ENCODE measurements around the gene SLC35G4.
"Not testable (repeated sequence)": the region's sequence is repeated elsewhere in the genome, so short reads cannot be mapped to it uniquely, and the experiment has no call there.

Gene SLC35G4

GRCh38 chr18:11614981-11615380 lies 5.6 kb downstream of the SLC35G4 start:
- H3K4me1 ChIP-seq (ENCODE audit: insufficient read depth, low read length); H3K9me3 ChIP-seq (ENCODE audit: insufficient read depth, low read depth, low read length); H3K4me3 ChIP-seq (ENCODE audit: low read length); H3K27me3 ChIP-seq (ENCODE audit: insufficient read depth, low read length); H3K9ac ChIP-seq (ENCODE audit: low read depth, low read length); H3K27ac ChIP-seq (ENCODE audit: low read length); H3K36me3 ChIP-seq (ENCODE audit: insufficient read depth, low read depth, low read length): not testable (repeated sequence)

GRCh38 chr18:11647310-11647709 lies 37.9 kb downstream of the SLC35G4 start:
- H3K9me3 ChIP-seq (ENCODE audit: insufficient read depth, low read depth, low read length); H3K4me3 ChIP-seq (ENCODE audit: low read length); H3K27me3 ChIP-seq (ENCODE audit: insufficient read depth, low read length); H3K27ac ChIP-seq (ENCODE audit: low read length); H3K4me1 ChIP-seq (ENCODE audit: insufficient read depth, low read length); H3K36me3 ChIP-seq (ENCODE audit: insufficient read depth, low read depth, low read length); H3K9ac ChIP-seq (ENCODE audit: low read depth, low read length): not testable (repeated sequence)

GRCh38 chr18:11647804-11648203 lies 38.4 kb downstream of the SLC35G4 start:
- not testable (repeated sequence) for H3K4me3 ChIP-seq (ENCODE audit: low read length)

GRCh38 chr18:11649839-11650238 lies 40.4 kb downstream of the SLC35G4 start:
- no peaks in the 10 kb centered on the region for H3K4me1 ChIP-seq (ENCODE audit: insufficient read depth, low read length)
- H3K27me3 ChIP-seq (ENCODE audit: insufficient read depth, low read length): peaks cover 12% of the 10 kb centered on the region
- H3K9ac ChIP-seq (ENCODE audit: low read depth, low read length): no peak overlapping the region
- H3K27ac ChIP-seq (ENCODE audit: low read length): no peak overlapping the region
- peaks cover 7% of the 10 kb centered on the region for H3K9me3 ChIP-seq (ENCODE audit: insufficient read depth, low read depth, low read length)
- H3K4me3 ChIP-seq (ENCODE audit: low read length): no peak overlapping the region
- H3K36me3 ChIP-seq (ENCODE audit: insufficient read depth, low read depth, low read length): no peaks in the 10 kb centered on the region

More at GRCh38 chr18:11647804-11648203, 38.4 kb downstream of the SLC35G4 start:
- not testable (repeated sequence) for H3K27ac ChIP-seq (ENCODE audit: low read length); H3K36me3 ChIP-seq (ENCODE audit: insufficient read depth, low read depth, low read length); H3K9ac ChIP-seq (ENCODE audit: low read depth, low read length); H3K9me3 ChIP-seq (ENCODE audit: insufficient read depth, low read depth, low read length); H3K27me3 ChIP-seq (ENCODE audit: insufficient read depth, low read length); H3K4me1 ChIP-seq (ENCODE audit: insufficient read depth, low read length)

- Histone ChIP-seq H3K9me3 (ENCODE audit: insufficient read depth, low read depth, low read length) (peaks cover 7% of the 10 kb centered on the region), H3K27me3 (ENCODE audit: insufficient read depth, low read length) (peaks cover 16% of the 10 kb centered on the region), H3K27ac (ENCODE audit: low read length) (no peak overlapping the region), H3K9ac (ENCODE audit: low read depth, low read length) (no peak overlapping the region), H3K4me1 (ENCODE audit: insufficient read depth, low read length) (no peaks in the 10 kb centered on the region), H3K36me3 (ENCODE audit: insufficient read depth, low read depth, low read length) (no peaks in the 10 kb centered on the region), H3K4me3 (ENCODE audit: low read length) (no peak overlapping the region)
Measured at GRCh38 chr18:11651899-11652298, 42.5 kb downstream of the SLC35G4 start.

- H3K4me1 ChIP-seq (ENCODE audit: insufficient read depth, low read length): no peaks in the 10 kb centered on the region
- peaks cover 5% of the 10 kb centered on the region for H3K9me3 ChIP-seq (ENCODE audit: insufficient read depth, low read depth, low read length)
- H3K9ac ChIP-seq (ENCODE audit: low read depth, low read length): no peak overlapping the region
- H3K4me3 ChIP-seq (ENCODE audit: low read length): no peak overlapping the region
- peaks cover 16% of the 10 kb centered on the region for H3K27me3 ChIP-seq (ENCODE audit: insufficient read depth, low read length)
- no peak overlapping the region for H3K27ac ChIP-seq (ENCODE audit: low read length)
- no peaks in the 10 kb centered on the region for H3K36me3 ChIP-seq (ENCODE audit: insufficient read depth, low read depth, low read length)
Measured at GRCh38 chr18:11653521-11653920, 44.1 kb downstream of the SLC35G4 start.

GRCh38 chr18:11654736-11655605 lies 45.6 kb downstream of the SLC35G4 start:
- Histone ChIP-seq H3K4me3 (ENCODE audit: low read length) (peak overlapping the region; percentile 31; the same call in 1 of the 2 replicates), H3K27me3 (ENCODE audit: insufficient read depth, low read length) (peaks cover 16% of the 10 kb centered on the region), H3K9ac (ENCODE audit: low read depth, low read length) (no peak overlapping the region), H3K27ac (ENCODE audit: low read length) (no peak overlapping the region), H3K9me3 (ENCODE audit: insufficient read depth, low read depth, low read length) (no peaks in the 10 kb centered on the region), H3K4me1 (ENCODE audit: insufficient read depth, low read length) (no peaks in the 10 kb centered on the region), H3K36me3 (ENCODE audit: insufficient read depth, low read depth, low read length) (no peaks in the 10 kb centered on the region)

GRCh38 chr18:11655606-11655932 lies 46.2 kb downstream of the SLC35G4 start:
- H3K9me3 ChIP-seq (ENCODE audit: insufficient read depth, low read depth, low read length): no peaks in the 10 kb centered on the region
- H3K9ac ChIP-seq (ENCODE audit: low read depth, low read length): no peak overlapping the region
- peak overlapping the region; percentile 31; the same call in 1 of the 2 replicates for H3K4me3 ChIP-seq (ENCODE audit: low read length)
- no peak overlapping the region for H3K27ac ChIP-seq (ENCODE audit: low read length)
- H3K4me1 ChIP-seq (ENCODE audit: insufficient read depth, low read length): no peaks in the 10 kb centered on the region
- H3K27me3 ChIP-seq (ENCODE audit: insufficient read depth, low read length): peaks cover 16% of the 10 kb centered on the region
- no peaks in the 10 kb centered on the region for H3K36me3 ChIP-seq (ENCODE audit: insufficient read depth, low read depth, low read length)

GRCh38 chr18:11657152-11657551 lies 47.8 kb downstream of the SLC35G4 start:
- Histone ChIP-seq H3K27ac (ENCODE audit: low read length) (no peak overlapping the region), H3K36me3 (ENCODE audit: insufficient read depth, low read depth, low read length) (no peaks in the 10 kb centered on the region), H3K9ac (ENCODE audit: low read depth, low read length) (no peak overlapping the region), H3K4me1 (ENCODE audit: insufficient read depth, low read length) (no peaks in the 10 kb centered on the region), H3K27me3 (ENCODE audit: insufficient read depth, low read length) (peaks cover 16% of the 10 kb centered on the region), H3K4me3 (ENCODE audit: low read length) (no peak overlapping the region), H3K9me3 (ENCODE audit: insufficient read depth, low read depth, low read length) (no peaks in the 10 kb centered on the region)

GRCh38 chr18:11657554-11657953 lies 48.2 kb downstream of the SLC35G4 start:
- H3K36me3 ChIP-seq (ENCODE audit: insufficient read depth, low read depth, low read length): no peaks in the 10 kb centered on the region
- no peaks in the 10 kb centered on the region for H3K9me3 ChIP-seq (ENCODE audit: insufficient read depth, low read depth, low read length)
- no peak overlapping the region for H3K9ac ChIP-seq (ENCODE audit: low read depth, low read length)
- H3K4me1 ChIP-seq (ENCODE audit: insufficient read depth, low read length): no peaks in the 10 kb centered on the region
- H3K4me3 ChIP-seq (ENCODE audit: low read length): no peak overlapping the region
- peaks cover 16% of the 10 kb centered on the region for H3K27me3 ChIP-seq (ENCODE audit: insufficient read depth, low read length)
- no peak overlapping the region for H3K27ac ChIP-seq (ENCODE audit: low read length)

GRCh38 chr18:11658019-11658418 lies 48.6 kb downstream of the SLC35G4 start:
- no peak overlapping the region for H3K4me3 ChIP-seq (ENCODE audit: low read length)
- peaks cover 16% of the 10 kb centered on the region for H3K27me3 ChIP-seq (ENCODE audit: insufficient read depth, low read length)
- no peak overlapping the region for H3K9ac ChIP-seq (ENCODE audit: low read depth, low read length)
- H3K9me3 ChIP-seq (ENCODE audit: insufficient read depth, low read depth, low read length): no peaks in the 10 kb centered on the region
- H3K27ac ChIP-seq (ENCODE audit: low read length): no peak overlapping the region
- H3K4me1 ChIP-seq (ENCODE audit: insufficient read depth, low read length): no peaks in the 10 kb centered on the region
- H3K36me3 ChIP-seq (ENCODE audit: insufficient read depth, low read depth, low read length): no peaks in the 10 kb centered on the region

GRCh38 chr18:11658989-11659388 lies 49.6 kb downstream of the SLC35G4 start:
- H3K9ac ChIP-seq (ENCODE audit: low read depth, low read length): no peak overlapping the region
- H3K4me3 ChIP-seq (ENCODE audit: low read length): no peak overlapping the region
- peaks cover 13% of the 10 kb centered on the region for H3K27me3 ChIP-seq (ENCODE audit: insufficient read depth, low read length)
- no peaks in the 10 kb centered on the region for H3K4me1 ChIP-seq (ENCODE audit: insufficient read depth, low read length)
- H3K9me3 ChIP-seq (ENCODE audit: insufficient read depth, low read depth, low read length): no peaks in the 10 kb centered on the region
- no peak overlapping the region for H3K27ac ChIP-seq (ENCODE audit: low read length)
- no peaks in the 10 kb centered on the region for H3K36me3 ChIP-seq (ENCODE audit: insufficient read depth, low read depth, low read length)

Data from iPS-20b (cell line).